CD4-positive, CD25-positive, alpha-beta regulatory T cell (primary cell): Measurements from ENCODE around the gene CARM1. TPM values are rescaled to one million over a fixed set of nuclear protein-coding genes. Genes with fewer than 3 reads are reported as not detected.

Source experiments
- ATAC-seq, 2 donors: fragments of 150-1000 bp; cut with Tn5 transposase; one replicate each; pipeline ENCODE4 v1.10.0; 2021; ENCODE audit warnings: low read depth in 2 of 2, moderate number of reproducible peaks in 2 of 2, moderate library complexity in 1 of 2
- DNase-seq, 3 donors: peaks; one replicate each; pipeline versions ENCODE4 v3.0.0 to v3.0.0-alpha.2; 2012 to 2022; ENCODE audit warnings: mixed read lengths in 1 of 3
- H3K27ac ChIP-seq: one replicate; pipeline ENCODE4 v1.7.0; 2013; ENCODE audit warnings: mild to moderate bottlenecking, low read length; ENCODE audit not compliant: insufficient read depth, poor library complexity, severe bottlenecking
- H3K27me3 ChIP-seq: one replicate; pipeline ENCODE4 v1.7.0; 2013; ENCODE audit warnings: low read length; ENCODE audit not compliant: control insufficient read depth, insufficient read depth
- H3K36me3 ChIP-seq: one replicate; pipeline ENCODE4 v1.7.0; 2013; ENCODE audit warnings: mild to moderate bottlenecking, low read length, moderate library complexity; ENCODE audit not compliant: control insufficient read depth, insufficient read depth
- H3K4me1 ChIP-seq: 2 replicates; pipeline ENCODE4 v1.7.0; 2013; ENCODE audit warnings: mild to moderate bottlenecking, low read length; ENCODE audit not compliant: insufficient read depth, control insufficient read depth, poor library complexity, severe bottlenecking
- H3K4me3 ChIP-seq: one replicate; pipeline ENCODE4 v1.7.0; 2013; ENCODE audit warnings: low read depth, mild to moderate bottlenecking, low read length, moderate library complexity
- H3K9me3 ChIP-seq, 2 experiments: 1 replicate in 1 of 2; 2 replicates in 1 of 2; pipeline ENCODE4 v1.7.0; 2013; ENCODE audit warnings: low read length in 2 of 2, mild to moderate bottlenecking in 1 of 2, moderate library complexity in 1 of 2; ENCODE audit not compliant: control insufficient read depth in 2 of 2
- H3K27ac Mint-ChIP-seq, 3 donors: one replicate each; pipeline ENCODE4 v1.8.0; 2020 to 2022; ENCODE audit warnings: mild to moderate bottlenecking in 3 of 3, mixed read lengths in 3 of 3, moderate library complexity in 2 of 3
- H3K27me3 Mint-ChIP-seq: one replicate; pipeline ENCODE4 v1.8.0; 2022; ENCODE audit warnings: mild to moderate bottlenecking, mixed read lengths
- H3K36me3 Mint-ChIP-seq: one replicate; pipeline ENCODE4 v1.8.0; 2020; ENCODE audit warnings: mixed read lengths
- H3K4me1 Mint-ChIP-seq, 4 donors: one replicate each; pipeline ENCODE4 v1.8.0; 2020 to 2022; ENCODE audit warnings: mixed read lengths in 4 of 4, mild to moderate bottlenecking in 1 of 4
- H3K4me3 Mint-ChIP-seq, 4 donors: one replicate each; pipeline ENCODE4 v1.8.0; 2020 to 2022; ENCODE audit warnings: mild to moderate bottlenecking in 4 of 4, mixed read lengths in 4 of 4, moderate library complexity in 3 of 4
- H3K9me3 Mint-ChIP-seq, 7 donors: one replicate each; pipeline ENCODE4 v1.8.0; 2020 to 2022; ENCODE audit warnings: mixed read lengths in 7 of 7, mild to moderate bottlenecking in 3 of 7, moderate library complexity in 2 of 7
- polyA plus RNA-seq, 4 donors: library from polyadenylated mRNA; unstranded; fragments of 300-500 nt; fragmentation: Illumina TruSeq; gene quantifications; one replicate each; pipeline ENCODE4 v1.2.3, GENCODE V29; 2021
- total RNA-seq: library from RNA; stranded (reverse); gene quantifications from one replicate; pipeline ENCODE4 v1.2.3, GENCODE V29; 2022

The CARM1 gene
- total and polyA plus RNA-seq, 5 donors from 2014 or later: 0.39 to 26.0 (median 0.59) TPM

GRCh38 chr19:10919352-10920287 lies 48.3 kb downstream of the CARM1 start:
- H3K36me3 Mint-ChIP-seq: peaks cover 4% of the 10 kb centered on the region
- Histone ChIP-seq H3K9me3 (no peaks in the 10 kb centered on the region), H3K36me3 (peaks cover 7% of the 10 kb centered on the region), H3K27me3 (no peaks in the 10 kb centered on the region), H3K4me1 (no peaks in the 10 kb centered on the region), H3K27ac (no peak overlapping the region), H3K4me3 (no peak overlapping the region)
- H3K4me1 Mint-ChIP-seq: no peaks in the 10 kb centered on the region
- DNase-seq (no peak), ATAC-seq (no peak)
- H3K27me3 Mint-ChIP-seq: no peaks in the 10 kb centered on the region
- H3K4me3 Mint-ChIP-seq: no peak overlapping the region
- H3K27ac Mint-ChIP-seq: peak overlapping the region in 1 of 3 donors; percentile 40
- H3K9me3 Mint-ChIP-seq: no peaks in the 10 kb centered on the region

- no peak overlapping the region for H3K4me3 Mint-ChIP-seq
- H3K9me3 ChIP-seq: no peaks in the 10 kb centered on the region
- no peak overlapping the region for H3K4me3 ChIP-seq
- H3K4me1 Mint-ChIP-seq: no peaks in the 10 kb centered on the region
- DNase-seq (no peak), ATAC-seq (no peak)
- no peak overlapping the region for H3K27ac Mint-ChIP-seq
- H3K36me3 ChIP-seq: peaks cover 7% of the 10 kb centered on the region
- no peaks in the 10 kb centered on the region for H3K4me1 ChIP-seq
- no peak overlapping the region for H3K27ac ChIP-seq
- H3K27me3 ChIP-seq: no peaks in the 10 kb centered on the region
- peaks cover 6% of the 10 kb centered on the region for H3K36me3 Mint-ChIP-seq
- H3K27me3 Mint-ChIP-seq: no peaks in the 10 kb centered on the region
- no peaks in the 10 kb centered on the region for H3K9me3 Mint-ChIP-seq
These were observed 48.9 kb downstream of the CARM1 start for GRCh38 chr19:10920288-10920655.

GRCh38 chr19:10920781-10921180 lies 49.4 kb downstream of the CARM1 start:
- Histone ChIP-seq H3K36me3 (peaks cover 7% of the 10 kb centered on the region), H3K27me3 (no peaks in the 10 kb centered on the region), H3K4me1 (no peaks in the 10 kb centered on the region), H3K27ac (no peak overlapping the region), H3K4me3 (no peak overlapping the region), H3K9me3 (no peaks in the 10 kb centered on the region)
- Mint-ChIP-seq H3K27me3 (no peaks in the 10 kb centered on the region), H3K4me3 (no peak overlapping the region), H3K9me3 (no peaks in the 10 kb centered on the region), H3K4me1 (no peaks in the 10 kb centered on the region), H3K36me3 (peaks cover 8% of the 10 kb centered on the region), H3K27ac (no peak overlapping the region)
- ATAC-seq (no peak), DNase-seq (no peak)

- no peak overlapping the region for H3K27ac ChIP-seq
- H3K36me3 Mint-ChIP-seq: peaks cover 8% of the 10 kb centered on the region
These were observed 50.0 kb downstream of the CARM1 start for GRCh38 chr19:10921199-10921909.

GRCh38 chr19:10921910-10922637 lies 50.7 kb downstream of the CARM1 start:
- ATAC-seq (no peak), DNase-seq (no peak)
- no peaks in the 10 kb centered on the region for H3K27me3 Mint-ChIP-seq
- Histone ChIP-seq H3K4me3 (no peak overlapping the region), H3K27ac (no peak overlapping the region), H3K36me3 (peaks cover 7% of the 10 kb centered on the region), H3K27me3 (no peaks in the 10 kb centered on the region), H3K4me1 (no peaks in the 10 kb centered on the region), H3K9me3 (no peaks in the 10 kb centered on the region)
- H3K36me3 Mint-ChIP-seq: peaks cover 8% of the 10 kb centered on the region
- no peak overlapping the region for H3K4me3 Mint-ChIP-seq
- no peaks in the 10 kb centered on the region for H3K9me3 Mint-ChIP-seq
- H3K27ac Mint-ChIP-seq: peak overlapping the region in 1 of 3 donors; percentile 46
- H3K4me1 Mint-ChIP-seq: peaks cover 0 to under 1% (median 0%) of the 10 kb centered on the region in 4 donors

More at GRCh38 chr19:10921199-10921909, 50.0 kb downstream of the CARM1 start:
- H3K9me3 ChIP-seq: no peaks in the 10 kb centered on the region
- H3K27me3 ChIP-seq: no peaks in the 10 kb centered on the region
- DNase-seq: no peak
- no peak overlapping the region for H3K4me3 ChIP-seq
- no peaks in the 10 kb centered on the region for H3K4me1 ChIP-seq
- no peak overlapping the region for H3K4me3 Mint-ChIP-seq
- H3K27ac Mint-ChIP-seq: no peak overlapping the region
- H3K4me1 Mint-ChIP-seq: no peaks in the 10 kb centered on the region
- H3K9me3 Mint-ChIP-seq: no peaks in the 10 kb centered on the region
- no peak for ATAC-seq
- H3K36me3 ChIP-seq: peaks cover 7% of the 10 kb centered on the region
- no peaks in the 10 kb centered on the region for H3K27me3 Mint-ChIP-seq

GRCh38 chr19:10922638-10923014 lies 51.3 kb downstream of the CARM1 start:
- Histone ChIP-seq H3K27me3 (no peaks in the 10 kb centered on the region), H3K27ac (no peak overlapping the region), H3K4me3 (no peak overlapping the region), H3K36me3 (peaks cover 7% of the 10 kb centered on the region), H3K4me1 (peaks cover 2% of the 10 kb centered on the region), H3K9me3 (no peaks in the 10 kb centered on the region)
- peaks cover 8% of the 10 kb centered on the region for H3K36me3 Mint-ChIP-seq
- peaks cover 0 to 5% (median 2%) of the 10 kb centered on the region in 4 donors for H3K4me1 Mint-ChIP-seq
- ATAC-seq: no peak
- H3K27me3 Mint-ChIP-seq: no peaks in the 10 kb centered on the region
- H3K27ac Mint-ChIP-seq: peak overlapping the region in 1 of 3 donors; percentile 46
- DNase-seq: no peak
- H3K4me3 Mint-ChIP-seq: peak overlapping the region in 1 of 4 donors; percentile 47
- H3K9me3 Mint-ChIP-seq: no peaks in the 10 kb centered on the region

GRCh38 chr19:10923260-10924112 lies 52.1 kb downstream of the CARM1 start:
- Mint-ChIP-seq H3K27me3 (no peaks in the 10 kb centered on the region), H3K27ac (peak overlapping the region in 1 of 3 donors; percentile 74), H3K4me3 (peak overlapping the region in 1 of 4 donors; percentile 47), H3K9me3 (no peaks in the 10 kb centered on the region), H3K4me1 (peaks cover 0 to 11% (median 4%) of the 10 kb centered on the region in 4 donors), H3K36me3 (peaks cover 8% of the 10 kb centered on the region)
- Histone ChIP-seq H3K27me3 (no peaks in the 10 kb centered on the region), H3K4me1 (peaks cover 9% of the 10 kb centered on the region), H3K9me3 (no peaks in the 10 kb centered on the region), H3K36me3 (peaks cover 7% of the 10 kb centered on the region), H3K4me3 (no peak overlapping the region), H3K27ac (no peak overlapping the region)
- DNase-seq: no peak
- ATAC-seq: no peak
